K562 (cell line): ENCODE measurements around the gene BCKDK. TPM values are rescaled to one million over a fixed set of nuclear protein-coding genes. Genes with fewer than 3 reads are reported as not detected.
A peak's percentile ranks its signal among the peaks of the same experiment; 100 is the strongest.

ENCODE experiments used
- CBX2 ChIP-seq: fragments of 200-600 bp; sonication (generic); IDR thresholded peaks from one replicate; pipeline ENCODE4 v1.6.1; 2012; ENCODE audit warnings: mild to moderate bottlenecking, low read length, inconsistent platforms; ENCODE audit not compliant: insufficient read depth, poor library complexity, severe bottlenecking
- CREB1 ChIP-seq, 2 experiments: sonication (generic) in 1 of 2; formaldehyde crosslinking in 1 of 2; IDR thresholded peaks; 2 replicates each; pipeline versions ENCODE4 v1.6.1 to v1.8.0; 2012 to 2022; ENCODE audit warnings: inconsistent platforms in 1 of 2, mild to moderate bottlenecking in 1 of 2, missing genetic modification reagents in 1 of 2, moderate library complexity in 1 of 2
- DPF2 ChIP-seq: fragments of 450-650 bp; IDR thresholded peaks from 2 replicates; pipeline ENCODE4 v1.6.1; 2016
- GATA2 ChIP-seq: sonication (generic); formaldehyde crosslinking; IDR thresholded peaks from 2 replicates; pipeline ENCODE4 v1.4.0; 2020; ENCODE audit warnings: mild to moderate bottlenecking, missing genetic modification reagents
- GTF2E2 ChIP-seq: fragments of 200-800 bp; sonication (Bioruptor generic); IDR thresholded peaks from 2 replicates; pipeline ENCODE4 v1.6.1; 2016; ENCODE audit warnings: missing genetic modification characterization, missing compliant biosample characterization
- HOXB6 ChIP-seq: fragments of 250-450 bp; sonication (Bioruptor Pico); IDR thresholded peaks from 2 replicates; pipeline ENCODE4 v1.5.1; 2022; ENCODE audit warnings: mild to moderate bottlenecking, borderline replicate concordance
- KDM5B ChIP-seq: fragments of 200-600 bp; sonication (generic); IDR thresholded peaks from 2 replicates; pipeline ENCODE4 v1.6.1; 2012; ENCODE audit warnings: low read depth, mild to moderate bottlenecking, moderate library complexity, low read length, control low read depth, inconsistent platforms; ENCODE audit not compliant: insufficient replicate concordance
- NFRKB ChIP-seq: fragments of 450-650 bp; IDR thresholded peaks from 2 replicates; pipeline ENCODE4 v1.6.1; 2016; ENCODE audit warnings: low read depth
- NR4A1 ChIP-seq, 2 experiments: fragments of 250-450 bp in 1 of 2; fragments of 450-650 bp in 1 of 2; sonication (Bioruptor Pico) in 1 of 2; IDR thresholded peaks; 2 replicates each; pipeline versions ENCODE4 v1.4.0 to v1.6.1; 2016 to 2020; ENCODE audit warnings: mild to moderate bottlenecking in 2 of 2, missing compliant biosample characterization in 1 of 2, missing genetic modification characterization in 1 of 2, moderate library complexity in 1 of 2
- RBFOX2 ChIP-seq: fragments of 200-400 bp; formaldehyde crosslinking; IDR thresholded peaks from 2 replicates; pipeline ENCODE4 v1.6.1; 2017; ENCODE audit warnings: low read depth, mild to moderate bottlenecking, low read length, moderate library complexity
- TGIF2 ChIP-seq: sonication (generic); formaldehyde crosslinking; IDR thresholded peaks from 2 replicates; pipeline ENCODE4 v1.8.1; 2022; ENCODE audit warnings: mild to moderate bottlenecking, missing genetic modification reagents, moderate library complexity
- TRIM24 ChIP-seq, 2 experiments: fragments of 450-650 bp; IDR thresholded peaks; 2 replicates each; pipeline ENCODE4 v1.6.1; 2016
- ZC3H4 ChIP-seq: sonication (generic); formaldehyde crosslinking; IDR thresholded peaks from 2 replicates; pipeline ENCODE4 v1.9.0; 2021; ENCODE audit warnings: missing genetic modification reagents, borderline replicate concordance
- polyA plus RNA-seq, 8 experiments: library from polyadenylated mRNA; depleted of rRNA in 4 of 8; stranded (reverse) in 5 of 8; unstranded in 3 of 8; fragments of >200 nt; fragmentation: Nextera tagmentation in 2 of 8; fragmentation: Illumina TruSeq in 1 of 8; extraction: Ambion mirVana in 2 of 8; extraction: Trizol in 1 of 8; gene quantifications; 2 replicates each; pipeline versions ENCODE4 v1.2.1 to v1.2.3, GENCODE V29; 2011 to 2014; ENCODE audit warnings: inconsistent platforms in 1 of 8, missing spikeins in 1 of 8
- total RNA-seq, 7 experiments: library from RNA; depleted of rRNA in 6 of 7; stranded (reverse); fragments of >200 nt in 6 of 7; fragmentation: Illumina TruSeq in 2 of 7; extraction: Trizol in 2 of 7; gene quantifications; 2 replicates each; pipeline versions ENCODE4 v1.2.1 to v1.2.3, GENCODE V29; 2011 to 2021; ENCODE audit warnings: low replicate concordance in 1 of 7
- TF ChIP-seq, protein P1 (sequence below): IDR thresholded peaks from 2 replicates; pipeline ENCODE4 v1.6.1; 2011; ENCODE audit not compliant: insufficient read length; ENCODE audit errors: extremely low read depth
- TF ChIP-seq, protein P2 (sequence below), 3 experiments: IDR thresholded peaks in 2 of 3; conservative IDR thresholded peaks in 1 of 3; 2 replicates each; pipeline ENCODE4 v1.5.1; 2011 to 2012; ENCODE audit warnings: low read length in 3 of 3, mild to moderate bottlenecking in 3 of 3, control low read depth in 2 of 3, improper control_type of control experiment in 1 of 3, inconsistent platforms in 1 of 3, low read depth in 1 of 3, mixed read lengths in 1 of 3, moderate library complexity in 1 of 3; ENCODE audit not compliant: insufficient read depth in 2 of 3
- TF ChIP-seq, protein P3 (sequence below): fragments of 450-650 bp; IDR thresholded peaks from 2 replicates; pipeline ENCODE4 v1.6.1; 2016; ENCODE audit warnings: antibody characterized with exemption
- TF ChIP-seq, protein P4 (sequence below): sonication (generic); formaldehyde crosslinking; IDR thresholded peaks from 2 replicates; pipeline ENCODE4 v1.8.1; 2023; ENCODE audit warnings: missing genetic modification reagents, mild to moderate bottlenecking, borderline replicate concordance

The BCKDK gene
- total and polyA plus RNA-seq, 9 of the 15 experiments (the other 6 are each of a cell fraction or from before 2014, with no cell fraction given): 0.58 to 34.8 (median 13.1) TPM

DNA sequence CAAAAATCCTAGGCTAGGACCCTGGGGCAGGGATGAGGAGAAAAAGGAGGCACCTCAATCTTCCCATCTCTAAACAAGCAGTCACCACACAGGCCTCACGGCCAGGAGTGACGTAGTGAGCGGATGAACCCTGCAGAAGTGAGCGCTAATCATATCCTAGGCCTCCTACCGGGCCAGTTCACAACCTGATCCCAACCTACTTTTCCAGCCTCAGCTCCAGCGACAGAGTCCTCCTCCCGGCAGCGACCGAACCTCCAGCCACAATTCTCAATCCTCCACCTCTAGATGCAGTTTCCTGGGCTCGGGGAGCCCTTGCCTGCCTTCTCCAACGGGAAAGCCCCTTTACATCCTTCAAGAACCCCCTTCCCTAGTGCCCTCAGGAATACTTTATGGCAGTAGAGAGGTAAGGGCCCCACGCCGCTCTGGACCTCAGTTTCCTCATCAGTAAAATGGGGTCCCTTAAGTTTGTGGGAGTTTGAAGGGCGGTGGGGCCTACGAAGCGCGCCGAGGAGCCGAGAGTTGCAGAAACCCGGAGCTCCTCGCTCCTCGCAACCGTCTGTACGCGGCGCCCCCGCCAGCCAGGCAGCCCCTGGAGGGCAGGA is 35.5 kb upstream of the BCKDK start (continued):
- no peak for TF ChIP-seq CBX2
- TF ChIP-seq RBFOX2: no peak
- TF ChIP-seq TRIM24 (IDR thresholded peaks at IDR 0.05): 0 out of 4 replicates have a peak, but pooled peaks of 1 of the 2 experiments have one; percentile 7
- TF ChIP-seq GTF2E2 (tag): no peak
- TF ChIP-seq NR4A1 (CRISPR knock-in tag; IDR thresholded peaks at IDR 0.05): no peak
- TF ChIP-seq NR4A1 (tag; IDR thresholded peaks at IDR 0.05): no peak
- TF ChIP-seq TGIF2: no peak
- TF ChIP-seq, protein P1, sequence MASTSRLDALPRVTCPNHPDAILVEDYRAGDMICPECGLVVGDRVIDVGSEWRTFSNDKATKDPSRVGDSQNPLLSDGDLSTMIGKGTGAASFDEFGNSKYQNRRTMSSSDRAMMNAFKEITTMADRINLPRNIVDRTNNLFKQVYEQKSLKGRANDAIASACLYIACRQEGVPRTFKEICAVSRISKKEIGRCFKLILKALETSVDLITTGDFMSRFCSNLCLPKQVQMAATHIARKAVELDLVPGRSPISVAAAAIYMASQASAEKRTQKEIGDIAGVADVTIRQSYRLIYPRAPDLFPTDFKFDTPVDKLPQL: no peak
- no peak for TF ChIP-seq ZC3H4
- TF ChIP-seq, protein P2, sequence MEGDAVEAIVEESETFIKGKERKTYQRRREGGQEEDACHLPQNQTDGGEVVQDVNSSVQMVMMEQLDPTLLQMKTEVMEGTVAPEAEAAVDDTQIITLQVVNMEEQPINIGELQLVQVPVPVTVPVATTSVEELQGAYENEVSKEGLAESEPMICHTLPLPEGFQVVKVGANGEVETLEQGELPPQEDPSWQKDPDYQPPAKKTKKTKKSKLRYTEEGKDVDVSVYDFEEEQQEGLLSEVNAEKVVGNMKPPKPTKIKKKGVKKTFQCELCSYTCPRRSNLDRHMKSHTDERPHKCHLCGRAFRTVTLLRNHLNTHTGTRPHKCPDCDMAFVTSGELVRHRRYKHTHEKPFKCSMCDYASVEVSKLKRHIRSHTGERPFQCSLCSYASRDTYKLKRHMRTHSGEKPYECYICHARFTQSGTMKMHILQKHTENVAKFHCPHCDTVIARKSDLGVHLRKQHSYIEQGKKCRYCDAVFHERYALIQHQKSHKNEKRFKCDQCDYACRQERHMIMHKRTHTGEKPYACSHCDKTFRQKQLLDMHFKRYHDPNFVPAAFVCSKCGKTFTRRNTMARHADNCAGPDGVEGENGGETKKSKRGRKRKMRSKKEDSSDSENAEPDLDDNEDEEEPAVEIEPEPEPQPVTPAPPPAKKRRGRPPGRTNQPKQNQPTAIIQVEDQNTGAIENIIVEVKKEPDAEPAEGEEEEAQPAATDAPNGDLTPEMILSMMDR (IDR thresholded peaks at IDR 0.05 in 2 of 3, conservative IDR thresholded peaks at IDR 0.05 in 1 of 3; ENCODE audit: insufficient read depth in 2 of 3, low read depth in 1 of 3, low read length in 3 of 3): no peak
- no peak for TF ChIP-seq KDM5B
- TF ChIP-seq HOXB6 (CRISPR knock-in tag): no peak
- TF ChIP-seq, protein P3, sequence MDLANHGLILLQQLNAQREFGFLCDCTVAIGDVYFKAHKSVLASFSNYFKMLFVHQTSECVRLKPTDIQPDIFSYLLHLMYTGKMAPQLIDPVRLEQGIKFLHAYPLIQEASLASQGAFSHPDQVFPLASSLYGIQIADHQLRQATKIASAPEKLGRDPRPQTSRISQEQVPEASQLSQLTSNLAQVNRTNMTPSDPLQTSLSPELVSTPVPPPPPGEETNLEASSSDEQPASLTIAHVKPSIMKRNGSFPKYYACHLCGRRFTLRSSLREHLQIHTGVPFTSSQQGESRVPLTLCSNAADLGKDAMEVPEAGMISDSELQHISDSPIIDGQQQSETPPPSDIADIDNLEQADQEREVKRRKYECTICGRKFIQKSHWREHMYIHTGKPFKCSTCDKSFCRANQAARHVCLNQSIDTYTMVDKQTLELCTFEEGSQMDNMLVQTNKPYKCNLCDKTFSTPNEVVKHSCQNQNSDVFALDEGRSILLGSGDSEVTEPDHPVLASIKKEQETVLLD: 0 out of 2 replicates have a peak, but pooled peaks have one; percentile 16
- TF ChIP-seq CREB1 (IDR thresholded peaks at IDR 0.05): no peak; the same call in none of the 2 replicates
- TF ChIP-seq CREB1 (CRISPR knock-in tag; IDR thresholded peaks at IDR 0.05): peak; percentile 47
- no peak for TF ChIP-seq DPF2
- 0 out of 2 replicates have a peak, but pooled peaks have one; percentile 15 for TF ChIP-seq GATA2 (CRISPR knock-in tag)
- TF ChIP-seq NFRKB: no peak; the same call in 1 of the 2 replicates
- TF ChIP-seq, protein P4, sequence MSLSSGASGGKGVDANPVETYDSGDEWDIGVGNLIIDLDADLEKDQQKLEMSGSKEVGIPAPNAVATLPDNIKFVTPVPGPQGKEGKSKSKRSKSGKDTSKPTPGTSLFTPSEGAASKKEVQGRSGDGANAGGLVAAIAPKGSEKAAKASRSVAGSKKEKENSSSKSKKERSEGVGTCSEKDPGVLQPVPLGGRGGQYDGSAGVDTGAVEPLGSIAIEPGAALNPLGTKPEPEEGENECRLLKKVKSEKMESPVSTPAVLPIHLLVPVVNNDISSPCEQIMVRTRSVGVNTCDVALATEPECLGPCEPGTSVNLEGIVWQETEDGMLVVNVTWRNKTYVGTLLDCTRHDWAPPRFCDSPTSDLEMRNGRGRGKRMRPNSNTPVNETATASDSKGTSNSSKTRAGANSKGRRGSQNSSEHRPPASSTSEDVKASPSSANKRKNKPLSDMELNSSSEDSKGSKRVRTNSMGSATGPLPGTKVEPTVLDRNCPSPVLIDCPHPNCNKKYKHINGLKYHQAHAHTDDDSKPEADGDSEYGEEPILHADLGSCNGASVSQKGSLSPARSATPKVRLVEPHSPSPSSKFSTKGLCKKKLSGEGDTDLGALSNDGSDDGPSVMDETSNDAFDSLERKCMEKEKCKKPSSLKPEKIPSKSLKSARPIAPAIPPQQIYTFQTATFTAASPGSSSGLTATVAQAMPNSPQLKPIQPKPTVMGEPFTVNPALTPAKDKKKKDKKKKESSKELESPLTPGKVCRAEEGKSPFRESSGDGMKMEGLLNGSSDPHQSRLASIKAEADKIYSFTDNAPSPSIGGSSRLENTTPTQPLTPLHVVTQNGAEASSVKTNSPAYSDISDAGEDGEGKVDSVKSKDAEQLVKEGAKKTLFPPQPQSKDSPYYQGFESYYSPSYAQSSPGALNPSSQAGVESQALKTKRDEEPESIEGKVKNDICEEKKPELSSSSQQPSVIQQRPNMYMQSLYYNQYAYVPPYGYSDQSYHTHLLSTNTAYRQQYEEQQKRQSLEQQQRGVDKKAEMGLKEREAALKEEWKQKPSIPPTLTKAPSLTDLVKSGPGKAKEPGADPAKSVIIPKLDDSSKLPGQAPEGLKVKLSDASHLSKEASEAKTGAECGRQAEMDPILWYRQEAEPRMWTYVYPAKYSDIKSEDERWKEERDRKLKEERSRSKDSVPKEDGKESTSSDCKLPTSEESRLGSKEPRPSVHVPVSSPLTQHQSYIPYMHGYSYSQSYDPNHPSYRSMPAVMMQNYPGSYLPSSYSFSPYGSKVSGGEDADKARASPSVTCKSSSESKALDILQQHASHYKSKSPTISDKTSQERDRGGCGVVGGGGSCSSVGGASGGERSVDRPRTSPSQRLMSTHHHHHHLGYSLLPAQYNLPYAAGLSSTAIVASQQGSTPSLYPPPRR (CRISPR knock-in tag): no peak
